Measurements from ENCODE around the gene INHBA.

INHBA gene

GRCh38 chr7:41711283-41712064 lies 8.6 kb upstream of the INHBA start:
- Histone ChIP-seq H3K27me3 (ENCODE audit: insufficient read depth, poor library complexity, severe bottlenecking) (no peaks in the 10 kb centered on the region), H3K27ac (replicated peaks) (no peak overlapping the region), H3K4me3 (replicated peaks; ENCODE audit: insufficient read depth, low read length) (no peak overlapping the region)
- DNase-seq (ENCODE audit: low read depth in 1 of 2, low spot score in 1 of 2): no peak
- TF ChIP-seq REST (IDR thresholded peaks at IDR 0.05; ENCODE audit: insufficient replicate concordance, low read depth) (no peak), GABPA (IDR thresholded peaks at IDR 0.05; ENCODE audit: low read depth) (no peak), POLR2AphosphoS5 (IDR thresholded peaks at IDR 0.05; ENCODE audit: low read depth) (no peak), SPI1 (IDR thresholded peaks at IDR 0.05; ENCODE audit: borderline replicate concordance, low read depth) (no peak)
- TF ChIP-seq, protein P1, sequence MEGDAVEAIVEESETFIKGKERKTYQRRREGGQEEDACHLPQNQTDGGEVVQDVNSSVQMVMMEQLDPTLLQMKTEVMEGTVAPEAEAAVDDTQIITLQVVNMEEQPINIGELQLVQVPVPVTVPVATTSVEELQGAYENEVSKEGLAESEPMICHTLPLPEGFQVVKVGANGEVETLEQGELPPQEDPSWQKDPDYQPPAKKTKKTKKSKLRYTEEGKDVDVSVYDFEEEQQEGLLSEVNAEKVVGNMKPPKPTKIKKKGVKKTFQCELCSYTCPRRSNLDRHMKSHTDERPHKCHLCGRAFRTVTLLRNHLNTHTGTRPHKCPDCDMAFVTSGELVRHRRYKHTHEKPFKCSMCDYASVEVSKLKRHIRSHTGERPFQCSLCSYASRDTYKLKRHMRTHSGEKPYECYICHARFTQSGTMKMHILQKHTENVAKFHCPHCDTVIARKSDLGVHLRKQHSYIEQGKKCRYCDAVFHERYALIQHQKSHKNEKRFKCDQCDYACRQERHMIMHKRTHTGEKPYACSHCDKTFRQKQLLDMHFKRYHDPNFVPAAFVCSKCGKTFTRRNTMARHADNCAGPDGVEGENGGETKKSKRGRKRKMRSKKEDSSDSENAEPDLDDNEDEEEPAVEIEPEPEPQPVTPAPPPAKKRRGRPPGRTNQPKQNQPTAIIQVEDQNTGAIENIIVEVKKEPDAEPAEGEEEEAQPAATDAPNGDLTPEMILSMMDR (IDR thresholded peaks at IDR 0.05; ENCODE audit: insufficient read depth, low read length): no peak

GRCh38 chr7:41710838-41711237 lies 7.9 kb upstream of the INHBA start:
- DNase-seq (ENCODE audit: low read depth in 1 of 2, low spot score in 1 of 2): no peak
- TF ChIP-seq SPI1 (IDR thresholded peaks at IDR 0.05; ENCODE audit: borderline replicate concordance, low read depth): no peak
- TF ChIP-seq GABPA (IDR thresholded peaks at IDR 0.05; ENCODE audit: low read depth): no peak
- TF ChIP-seq, protein P1 (IDR thresholded peaks at IDR 0.05; ENCODE audit: insufficient read depth, low read length): no peak
- no peak for TF ChIP-seq POLR2AphosphoS5 (IDR thresholded peaks at IDR 0.05; ENCODE audit: low read depth)
- no peak for TF ChIP-seq REST (IDR thresholded peaks at IDR 0.05; ENCODE audit: insufficient replicate concordance, low read depth)
- no peak overlapping the region for H3K27ac ChIP-seq (replicated peaks)

GRCh38 chr7:41709621-41710020 lies 6.7 kb upstream of the INHBA start:
- no peak for DNase-seq (ENCODE audit: low read depth in 1 of 2, low spot score in 1 of 2)
- no peak overlapping the region for H3K4me3 ChIP-seq (replicated peaks; ENCODE audit: insufficient read depth, low read length)
- no peaks in the 10 kb centered on the region for H3K27me3 ChIP-seq (ENCODE audit: insufficient read depth, poor library complexity, severe bottlenecking)
- TF ChIP-seq, protein P1 (IDR thresholded peaks at IDR 0.05; ENCODE audit: insufficient read depth, low read length): no peak
- TF ChIP-seq GABPA (IDR thresholded peaks at IDR 0.05; ENCODE audit: low read depth) (no peak), POLR2AphosphoS5 (IDR thresholded peaks at IDR 0.05; ENCODE audit: low read depth) (no peak), REST (IDR thresholded peaks at IDR 0.05; ENCODE audit: insufficient replicate concordance, low read depth) (no peak), SPI1 (IDR thresholded peaks at IDR 0.05; ENCODE audit: borderline replicate concordance, low read depth) (no peak)
- H3K27ac ChIP-seq (replicated peaks): no peak overlapping the region

More at GRCh38 chr7:41710838-41711237, 7.9 kb upstream of the INHBA start:
- Histone ChIP-seq H3K27me3 (ENCODE audit: insufficient read depth, poor library complexity, severe bottlenecking) (no peaks in the 10 kb centered on the region), H3K4me3 (replicated peaks; ENCODE audit: insufficient read depth, low read length) (no peak overlapping the region)

Data from HL-60 (cell line).